ENCODE data around the gene IQCH.

- no peak for TF ChIP-seq CTCF (IDR thresholded peaks at IDR 0.05 in 8 of 11, conservative IDR thresholded peaks at IDR 0.05 in 3 of 11)
- no peak for TF ChIP-seq POLR2A (IDR thresholded peaks at IDR 0.05)
- TF ChIP-seq POLR2AphosphoS5 (IDR thresholded peaks at IDR 0.05): no peak
These were observed 24.1 kb upstream of the IQCH start for GRCh38 chr15:67230504-67230903.
